ENCODE results near the gene PCLAF. TPM values are rescaled to one million over a fixed set of nuclear protein-coding genes. Genes with fewer than 3 reads are reported as not detected.
A peak's percentile ranks its signal among the peaks of the same experiment; 100 is the strongest.

Gene PCLAF
- total and polyA plus RNA-seq, 2 of the 13 experiments (the other 11 are each of a cell fraction or from before 2014, with no cell fraction given): 98.6 to 98.9 TPM

GRCh38 chr15:64381000-64381751, at the start of gene PCLAF (continued):
- no peak for TF ChIP-seq BHLHE40 (IDR thresholded peaks at IDR 0.05; ENCODE audit: low read length)
- TF ChIP-seq ZNF792 (CRISPR knock-in tag; IDR thresholded peaks at IDR 0.05): 0 out of 2 replicates have a peak, but pooled peaks have one; percentile 47
- TF ChIP-seq MYPOP (CRISPR knock-in tag; IDR thresholded peaks at IDR 0.05): peak; percentile 63; the same call in 1 of the 2 replicates
- no peak for TF ChIP-seq ZNF589 (CRISPR knock-in tag; conservative IDR thresholded peaks at IDR 0.05)
- TF ChIP-seq ZNF749 (CRISPR knock-in tag; IDR thresholded peaks at IDR 0.05; ENCODE audit: borderline replicate concordance): no peak
- no peak for TF ChIP-seq MZF1 (CRISPR knock-in tag; IDR thresholded peaks at IDR 0.05; ENCODE audit: borderline replicate concordance)
- TF ChIP-seq FOXO4 (CRISPR knock-in tag; conservative IDR thresholded peaks at IDR 0.05): no peak
- TF ChIP-seq ZFP82 (CRISPR knock-in tag; IDR thresholded peaks at IDR 0.05; ENCODE audit: borderline replicate concordance): no peak
- no peak for TF ChIP-seq ZNF382 (CRISPR knock-in tag; IDR thresholded peaks at IDR 0.05; ENCODE audit: borderline replicate concordance)
- TF ChIP-seq ZSCAN22 (CRISPR knock-in tag; IDR thresholded peaks at IDR 0.05): no peak
- TF ChIP-seq ETV5 (CRISPR knock-in tag; IDR thresholded peaks at IDR 0.05; ENCODE audit: borderline replicate concordance): peak; percentile 16; the same call in 1 of the 2 replicates
- no peak for TF ChIP-seq ZBTB10 (CRISPR knock-in tag; IDR thresholded peaks at IDR 0.05; ENCODE audit: borderline replicate concordance)
- no peak for TF ChIP-seq SMARCE1 (IDR thresholded peaks at IDR 0.05; ENCODE audit: borderline replicate concordance)
- 0 out of 2 replicates have a peak, but pooled peaks have one; percentile 19 for TF ChIP-seq GMEB1 (CRISPR knock-in tag; IDR thresholded peaks at IDR 0.05; ENCODE audit: borderline replicate concordance)
- no peak for TF ChIP-seq HCFC1 (IDR thresholded peaks at IDR 0.05; ENCODE audit: low read depth, low read length)
- no peak for TF ChIP-seq ZHX1 (CRISPR knock-in tag; IDR thresholded peaks at IDR 0.05; ENCODE audit: low read depth)
- TF ChIP-seq JUND (CRISPR knock-in tag; IDR thresholded peaks at IDR 0.05): no peak
- TF ChIP-seq ZNF619 (CRISPR knock-in tag; IDR thresholded peaks at IDR 0.05): no peak
- no peak for TF ChIP-seq SMC3 (IDR thresholded peaks at IDR 0.05; ENCODE audit: low read length)
- no peak for TF ChIP-seq BCL6 (CRISPR knock-in tag; IDR thresholded peaks at IDR 0.05)

Measured in HepG2 (cell line).